Right lobe of liver (tissue), 4 donors: ENCODE measurements around the gene PLA2G2C.
A peak's percentile ranks its signal among the peaks of the same experiment; 100 is the strongest.

Experiments used
- CTCF ChIP-seq, 4 donors: fragments of 200-600 bp in 3 of 4; fragments of 450-650 bp in 1 of 4; IDR thresholded peaks; one replicate each; pipeline versions ENCODE4 v1.5.1 to v1.8.0; 2016 to 2022; ENCODE audit warnings: antibody characterized with exemption in 4 of 4, mild to moderate bottlenecking in 2 of 4
- POLR2A ChIP-seq: fragments of 450-650 bp; IDR thresholded peaks from one replicate; pipeline ENCODE4 v1.6.1; 2017; ENCODE audit warnings: antibody characterized with exemption, mild to moderate bottlenecking
- donor health status: DM: no; HTN: no; CAD: no.
- donor health status: DM: no; HTN: no; CAD: no.
- donor health status: DM: no; HTN: yes; CAD: no.

- peak in 2 of 4 donors; percentile 10 to 27 for TF ChIP-seq CTCF (IDR thresholded peaks at IDR 0.05)
- TF ChIP-seq POLR2A = no peak
These were observed 33.8 kb downstream of the PLA2G2C start for GRCh38 chr1:20152599-20152930.
